Activated CD8-positive, alpha-beta memory T cell treated with anti-CD3 and anti-CD28 coated beads, Interleukin-2, amount 10 ng/mL, durations not matched to agents 7 days and 5 days (primary cell): ENCODE data around the gene PADI1. TPM values are rescaled to one million over a fixed set of nuclear protein-coding genes. Genes with fewer than 3 reads are reported as not detected.

Experiments
- ATAC-seq: fragments of 150-1000 bp; cut with Tn5 transposase; one replicate; pipeline ENCODE4 v1.10.0; 2021; ENCODE audit warnings: moderate library complexity
- CTCF ChIA-PET: fragments of 350-600 bp; sonication (Branson Sonifier 250); formaldehyde crosslinking; loops from one replicate; lab custom pipeline; 2021; ENCODE audit warnings: antibody characterized with exemption; lab: Charles Lee
- DNase-seq: peaks from one replicate; pipeline ENCODE4 v3.0.0-alpha.2; 2020
- H3K27ac Mint-ChIP-seq: one replicate; pipeline ENCODE4 v1.8.0; 2021; ENCODE audit warnings: mild to moderate bottlenecking, mixed read lengths
- H3K27me3 Mint-ChIP-seq: one replicate; pipeline ENCODE4 v1.8.0; 2021; ENCODE audit warnings: mixed read lengths
- H3K36me3 Mint-ChIP-seq: one replicate; pipeline ENCODE4 v1.8.0; 2021; ENCODE audit warnings: mild to moderate bottlenecking, mixed read lengths
- H3K4me1 Mint-ChIP-seq: one replicate; pipeline ENCODE4 v1.8.0; 2021; ENCODE audit warnings: mixed read lengths
- H3K4me3 Mint-ChIP-seq: one replicate; pipeline ENCODE4 v1.8.0; 2021; ENCODE audit warnings: mild to moderate bottlenecking, moderate library complexity, mixed read lengths
- H3K9me3 Mint-ChIP-seq: one replicate; pipeline ENCODE4 v1.8.0; 2022; ENCODE audit warnings: low read depth, mixed read lengths
- total RNA-seq, 2 experiments: library from RNA; stranded (reverse); gene quantifications; one replicate each; pipeline ENCODE4 v1.2.3, GENCODE V29; 2021

Gene PADI1
- total RNA-seq, 2 experiments from 2014 or later, result not detected

GRCh38 chr1:17208546-17208945 lies 3.6 kb downstream of the PADI1 start:
- H3K4me1 Mint-ChIP-seq, result peaks cover 60% of the 10 kb centered on the region
- CTCF ChIA-PET, result interaction anchor here (1.6 to 2.1 kb wide), 2 partner anchors 28 to 71 kb away, joined by 5 to 8 read pairs; no protein-coding TSS in a partner anchor

GRCh38 chr1:17209430-17209829 lies 4.5 kb downstream of the PADI1 start:
- peak overlapping the region; percentile 50 for H3K27ac Mint-ChIP-seq
- H3K9me3 Mint-ChIP-seq, result no peaks in the 10 kb centered on the region
- no peak overlapping the region for H3K4me3 Mint-ChIP-seq
- H3K4me1 Mint-ChIP-seq, result peaks cover 63% of the 10 kb centered on the region
- CTCF ChIA-PET, result no interaction called here
- peaks cover 26% of the 10 kb centered on the region for H3K27me3 Mint-ChIP-seq
- no peak for ATAC-seq
- no peak for DNase-seq
- H3K36me3 Mint-ChIP-seq, result no peaks in the 10 kb centered on the region

More at GRCh38 chr1:17208546-17208945, 3.6 kb downstream of the PADI1 start:
- H3K4me3 Mint-ChIP-seq, result no peak overlapping the region
- DNase-seq (no peak), ATAC-seq (no peak)
- H3K36me3 Mint-ChIP-seq, result no peaks in the 10 kb centered on the region
- no peaks in the 10 kb centered on the region for H3K9me3 Mint-ChIP-seq
- H3K27me3 Mint-ChIP-seq, result peaks cover 25% of the 10 kb centered on the region
- peak overlapping the region; percentile 83 for H3K27ac Mint-ChIP-seq

- H3K9me3 Mint-ChIP-seq, result no peaks in the 10 kb centered on the region
- H3K27ac Mint-ChIP-seq, result no peak overlapping the region
- no peak for DNase-seq
- CTCF ChIA-PET, result interaction anchor here (2.1 kb wide), 1 partner anchor 27 kb away, joined by 7 read pairs; no protein-coding TSS in a partner anchor
- H3K27me3 Mint-ChIP-seq, result peaks cover 28% of the 10 kb centered on the region
- H3K4me3 Mint-ChIP-seq, result no peak overlapping the region
- ATAC-seq, result no peak
- H3K4me1 Mint-ChIP-seq, result peaks cover 60% of the 10 kb centered on the region
- H3K36me3 Mint-ChIP-seq, result no peaks in the 10 kb centered on the region
These were observed 5.2 kb downstream of the PADI1 start for GRCh38 chr1:17210176-17210575.

- ATAC-seq, result no peak
These were observed 6.4 kb downstream of the PADI1 start for GRCh38 chr1:17211377-17211776.

GRCh38 chr1:17212009-17212408 lies 7.1 kb downstream of the PADI1 start:
- peaks cover 38% of the 10 kb centered on the region for H3K27me3 Mint-ChIP-seq
- CTCF ChIA-PET, result interaction anchor here (2.1 kb wide), 1 partner anchor 25 kb away, joined by 7 read pairs; no protein-coding TSS in a partner anchor
- no peaks in the 10 kb centered on the region for H3K36me3 Mint-ChIP-seq
- H3K4me3 Mint-ChIP-seq, result no peak overlapping the region
- no peak overlapping the region for H3K27ac Mint-ChIP-seq
- H3K4me1 Mint-ChIP-seq, result peaks cover 57% of the 10 kb centered on the region
- DNase-seq (no peak), ATAC-seq (no peak)
- no peaks in the 10 kb centered on the region for H3K9me3 Mint-ChIP-seq

More at GRCh38 chr1:17211377-17211776, 6.4 kb downstream of the PADI1 start:
- CTCF ChIA-PET, result interaction anchor here (2.1 kb wide), 1 partner anchor 26 kb away, joined by 7 read pairs; no protein-coding TSS in a partner anchor
- Mint-ChIP-seq H3K4me1 (peaks cover 61% of the 10 kb centered on the region), H3K36me3 (no peaks in the 10 kb centered on the region), H3K27me3 (peaks cover 37% of the 10 kb centered on the region), H3K27ac (no peak overlapping the region), H3K9me3 (no peaks in the 10 kb centered on the region), H3K4me3 (no peak overlapping the region)
- no peak for DNase-seq

GRCh38 chr1:17212487-17213121 lies 7.7 kb downstream of the PADI1 start:
- peaks cover 42% of the 10 kb centered on the region for H3K27me3 Mint-ChIP-seq
- CTCF ChIA-PET, result interaction anchor here (0.9 to 1.2 kb wide), 4 partner anchors 8 to 19 kb away, joined by 3 to 4 read pairs (median 4); no protein-coding TSS in a partner anchor
- H3K4me1 Mint-ChIP-seq, result peaks cover 52% of the 10 kb centered on the region
- H3K4me3 Mint-ChIP-seq, result no peak overlapping the region
- no peak overlapping the region for H3K27ac Mint-ChIP-seq
- peak; percentile 37 for ATAC-seq
- no peaks in the 10 kb centered on the region for H3K36me3 Mint-ChIP-seq
- no peaks in the 10 kb centered on the region for H3K9me3 Mint-ChIP-seq
- DNase-seq, result peak; percentile 86

- no peaks in the 10 kb centered on the region for H3K9me3 Mint-ChIP-seq
- H3K27ac Mint-ChIP-seq, result no peak overlapping the region
- peaks cover 45% of the 10 kb centered on the region for H3K27me3 Mint-ChIP-seq
- CTCF ChIA-PET, result interaction anchor here (0.5 to 1.2 kb wide), 5 partner anchors 9 to 1398 kb away, joined by 3 to 4 read pairs (median 3); no protein-coding TSS in a partner anchor
- no peak overlapping the region for H3K4me3 Mint-ChIP-seq
- DNase-seq, result no peak
- no peak for ATAC-seq
- peaks cover 45% of the 10 kb centered on the region for H3K4me1 Mint-ChIP-seq
- no peaks in the 10 kb centered on the region for H3K36me3 Mint-ChIP-seq
These were observed 8.3 kb downstream of the PADI1 start for GRCh38 chr1:17213148-17213781.

GRCh38 chr1:17213782-17214148 lies 8.8 kb downstream of the PADI1 start:
- H3K9me3 Mint-ChIP-seq, result no peaks in the 10 kb centered on the region
- no peak for ATAC-seq
- no peak overlapping the region for H3K4me3 Mint-ChIP-seq
- DNase-seq, result no peak
- peaks cover 45% of the 10 kb centered on the region for H3K27me3 Mint-ChIP-seq
- H3K4me1 Mint-ChIP-seq, result peaks cover 41% of the 10 kb centered on the region
- CTCF ChIA-PET, result interaction anchor here (0.5 kb wide), 1 partner anchor 1398 kb away, joined by 3 read pairs; no protein-coding TSS in a partner anchor
- no peak overlapping the region for H3K27ac Mint-ChIP-seq
- H3K36me3 Mint-ChIP-seq, result no peaks in the 10 kb centered on the region

GRCh38 chr1:17214876-17215544 lies 10.1 kb downstream of the PADI1 start:
- DNase-seq, result no peak
- Mint-ChIP-seq H3K36me3 (no peaks in the 10 kb centered on the region), H3K4me3 (no peak overlapping the region), H3K9me3 (no peaks in the 10 kb centered on the region), H3K27ac (no peak overlapping the region), H3K4me1 (peaks cover 36% of the 10 kb centered on the region), H3K27me3 (peaks cover 45% of the 10 kb centered on the region)
- no peak for ATAC-seq
- CTCF ChIA-PET, result interaction anchor here (1.5 to 1.6 kb wide), 2 partner anchors 8 to 22 kb away, joined by 3 to 4 read pairs; no protein-coding TSS in a partner anchor

- ATAC-seq, result no peak
- Mint-ChIP-seq H3K36me3 (no peaks in the 10 kb centered on the region), H3K9me3 (no peaks in the 10 kb centered on the region), H3K27ac (no peak overlapping the region), H3K4me1 (peaks cover 33% of the 10 kb centered on the region), H3K4me3 (no peak overlapping the region), H3K27me3 (peaks cover 45% of the 10 kb centered on the region)
- DNase-seq, result no peak
- CTCF ChIA-PET, result interaction anchor here (1.5 to 1.6 kb wide), 2 partner anchors 8 to 21 kb away, joined by 3 to 4 read pairs; no protein-coding TSS in a partner anchor
These were observed 10.6 kb downstream of the PADI1 start for GRCh38 chr1:17215545-17215890.

- H3K9me3 Mint-ChIP-seq, result no peaks in the 10 kb centered on the region
- ATAC-seq (no peak), DNase-seq (no peak)
- no peak overlapping the region for H3K4me3 Mint-ChIP-seq
- H3K27ac Mint-ChIP-seq, result no peak overlapping the region
- peaks cover 28% of the 10 kb centered on the region for H3K4me1 Mint-ChIP-seq
- CTCF ChIA-PET, result interaction anchor here (1.6 kb wide), 1 partner anchor 9 kb away, joined by 4 read pairs; no protein-coding TSS in a partner anchor
- H3K36me3 Mint-ChIP-seq, result no peaks in the 10 kb centered on the region
- peaks cover 45% of the 10 kb centered on the region for H3K27me3 Mint-ChIP-seq
These were observed 11.2 kb downstream of the PADI1 start for GRCh38 chr1:17216078-17216477.

- Mint-ChIP-seq H3K27me3 (peaks cover 43% of the 10 kb centered on the region), H3K4me1 (peaks cover 17% of the 10 kb centered on the region), H3K36me3 (no peaks in the 10 kb centered on the region), H3K4me3 (no peak overlapping the region), H3K27ac (no peak overlapping the region), H3K9me3 (no peaks in the 10 kb centered on the region)
- CTCF ChIA-PET, result interaction anchor here (1.0 kb wide), 1 partner anchor 83 kb away, joined by 3 read pairs; no protein-coding TSS in a partner anchor
- DNase-seq (no peak), ATAC-seq (no peak)
These were observed 12.7 kb downstream of the PADI1 start for GRCh38 chr1:17217607-17218006.

- H3K27me3 Mint-ChIP-seq, result peaks cover 30% of the 10 kb centered on the region
These were observed 14.0 kb downstream of the PADI1 start for GRCh38 chr1:17218939-17219338.

More at GRCh38 chr1:17218939-17219338, 14.0 kb downstream of the PADI1 start:
- H3K4me3 Mint-ChIP-seq, result no peak overlapping the region
- H3K9me3 Mint-ChIP-seq, result no peaks in the 10 kb centered on the region
- DNase-seq (no peak), ATAC-seq (no peak)
- peaks cover 5% of the 10 kb centered on the region for H3K4me1 Mint-ChIP-seq
- H3K27ac Mint-ChIP-seq, result no peak overlapping the region
- H3K36me3 Mint-ChIP-seq, result no peaks in the 10 kb centered on the region
- CTCF ChIA-PET, result no interaction called here
